ENCODE measurements around the gene FHIP1A. TPM values are rescaled to one million over a fixed set of nuclear protein-coding genes. Genes with fewer than 3 reads are reported as not detected.

The FHIP1A gene
- total RNA-seq, 1 donor = 0.99 TPM

- TF ChIP-seq, protein P1, sequence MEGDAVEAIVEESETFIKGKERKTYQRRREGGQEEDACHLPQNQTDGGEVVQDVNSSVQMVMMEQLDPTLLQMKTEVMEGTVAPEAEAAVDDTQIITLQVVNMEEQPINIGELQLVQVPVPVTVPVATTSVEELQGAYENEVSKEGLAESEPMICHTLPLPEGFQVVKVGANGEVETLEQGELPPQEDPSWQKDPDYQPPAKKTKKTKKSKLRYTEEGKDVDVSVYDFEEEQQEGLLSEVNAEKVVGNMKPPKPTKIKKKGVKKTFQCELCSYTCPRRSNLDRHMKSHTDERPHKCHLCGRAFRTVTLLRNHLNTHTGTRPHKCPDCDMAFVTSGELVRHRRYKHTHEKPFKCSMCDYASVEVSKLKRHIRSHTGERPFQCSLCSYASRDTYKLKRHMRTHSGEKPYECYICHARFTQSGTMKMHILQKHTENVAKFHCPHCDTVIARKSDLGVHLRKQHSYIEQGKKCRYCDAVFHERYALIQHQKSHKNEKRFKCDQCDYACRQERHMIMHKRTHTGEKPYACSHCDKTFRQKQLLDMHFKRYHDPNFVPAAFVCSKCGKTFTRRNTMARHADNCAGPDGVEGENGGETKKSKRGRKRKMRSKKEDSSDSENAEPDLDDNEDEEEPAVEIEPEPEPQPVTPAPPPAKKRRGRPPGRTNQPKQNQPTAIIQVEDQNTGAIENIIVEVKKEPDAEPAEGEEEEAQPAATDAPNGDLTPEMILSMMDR (IDR thresholded peaks at IDR 0.05; ENCODE audit: insufficient read depth, low read length) = no peak
- H3K4me3 ChIP-seq (ENCODE audit: low read depth, low read length) = no peak overlapping the region
- peak; percentile 43 for DNase-seq (ENCODE audit: low read depth)
Measured at GRCh38 chr4:151434183-151434860, 25.3 kb downstream of the FHIP1A start.

DNA sequence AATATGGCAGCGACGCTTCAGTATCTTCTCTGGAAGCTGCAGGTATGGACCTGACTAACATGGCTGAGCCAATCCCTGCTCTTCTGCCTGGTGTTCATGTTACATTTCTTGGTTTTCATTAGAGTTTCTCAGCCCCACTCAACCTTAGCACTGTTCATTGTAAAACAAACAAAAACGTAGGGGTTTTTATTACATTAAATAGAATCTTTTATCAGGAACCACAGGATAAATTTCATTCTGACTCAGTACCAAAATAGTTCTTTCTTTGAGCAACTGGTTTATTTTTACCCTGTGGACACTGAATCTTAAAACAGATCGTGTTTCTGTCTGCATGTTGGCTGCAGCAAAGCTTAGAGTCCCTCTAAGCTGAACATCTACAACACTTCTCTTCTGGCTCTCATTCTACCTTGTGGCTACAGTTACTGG lies 27.1 kb downstream of the FHIP1A start:
- TF ChIP-seq, protein P1 (IDR thresholded peaks at IDR 0.05; ENCODE audit: insufficient read depth, low read length) = no peak
- peak; percentile 14 for DNase-seq (ENCODE audit: low read depth)
- H3K4me3 ChIP-seq (ENCODE audit: low read depth, low read length) = no peak overlapping the region

GRCh38 chr4:151437505-151437904 lies 28.5 kb downstream of the FHIP1A start:
- no peak for DNase-seq (ENCODE audit: low read depth)
- no peak overlapping the region for H3K4me3 ChIP-seq (ENCODE audit: low read depth, low read length)
- TF ChIP-seq, protein P1 (IDR thresholded peaks at IDR 0.05; ENCODE audit: insufficient read depth, low read length) = no peak

GRCh38 chr4:151438154-151438553 lies 29.2 kb downstream of the FHIP1A start:
- DNase-seq (ENCODE audit: low read depth) = no peak
- TF ChIP-seq, protein P1 (IDR thresholded peaks at IDR 0.05; ENCODE audit: insufficient read depth, low read length) = no peak
- H3K4me3 ChIP-seq (ENCODE audit: low read depth, low read length) = no peak overlapping the region

- TF ChIP-seq, protein P1 (IDR thresholded peaks at IDR 0.05; ENCODE audit: insufficient read depth, low read length) = no peak
- H3K4me3 ChIP-seq (ENCODE audit: low read depth, low read length) = no peak overlapping the region
- DNase-seq (ENCODE audit: low read depth) = no peak
Measured at GRCh38 chr4:151439320-151439719, 30.3 kb downstream of the FHIP1A start.

DNA sequence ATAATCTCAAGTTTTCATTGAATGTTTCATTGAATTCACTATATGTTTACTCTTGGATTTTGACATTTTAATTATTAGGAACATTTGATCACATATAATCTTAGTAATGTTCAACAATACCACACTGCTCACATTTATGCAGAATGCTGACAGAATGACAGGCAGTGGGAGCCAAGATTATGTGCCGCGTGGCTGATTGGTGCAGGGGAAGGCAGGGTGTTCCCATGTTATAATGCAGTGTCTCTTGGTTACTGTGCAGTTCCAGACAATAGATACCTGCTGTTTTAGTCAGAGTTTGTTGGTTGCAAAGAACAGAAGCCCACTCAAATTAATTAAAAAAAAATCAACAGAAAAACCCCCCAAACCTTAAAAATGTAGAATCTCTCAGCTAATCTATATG lies 33.0 kb downstream of the FHIP1A start:
- no peak overlapping the region for H3K4me3 ChIP-seq (ENCODE audit: low read depth, low read length)
- TF ChIP-seq, protein P1 (IDR thresholded peaks at IDR 0.05; ENCODE audit: insufficient read depth, low read length) = no peak
- DNase-seq (ENCODE audit: low read depth) = no peak

- no peak for DNase-seq (ENCODE audit: low read depth)
- TF ChIP-seq, protein P1 (IDR thresholded peaks at IDR 0.05; ENCODE audit: insufficient read depth, low read length) = no peak
- H3K4me3 ChIP-seq (ENCODE audit: low read depth, low read length) = no peak overlapping the region
Measured at GRCh38 chr4:151443247-151443646, 34.3 kb downstream of the FHIP1A start.
